Endothelial cell of umbilical vein (primary cell): ENCODE results near the gene SYTL1.

Source experiments
- FOS ChIP-seq: IDR thresholded peaks from 2 replicates; pipeline ENCODE4 v1.6.1; 2011; ENCODE audit warnings: mild to moderate bottlenecking, low read length, moderate library complexity, borderline replicate concordance; ENCODE audit not compliant: insufficient read depth
- TF ChIP-seq, protein P1 (sequence below), 2 donors: IDR thresholded peaks; 1 replicate in 1 of 2; 2 replicates in 1 of 2; pipeline ENCODE4 v1.5.1; 2011; ENCODE audit warnings: low read length in 2 of 2, mild to moderate bottlenecking in 2 of 2, moderate library complexity in 2 of 2, control low read depth in 1 of 2, inconsistent platforms in 1 of 2, low read depth in 1 of 2; ENCODE audit not compliant: insufficient read depth in 1 of 2; ENCODE audit errors: extremely low read depth in 1 of 2
- TF ChIP-seq, protein P2 (sequence below): IDR thresholded peaks from 2 replicates; pipeline ENCODE4 v1.6.1; 2011; ENCODE audit not compliant: insufficient read depth, insufficient read length

DNA sequence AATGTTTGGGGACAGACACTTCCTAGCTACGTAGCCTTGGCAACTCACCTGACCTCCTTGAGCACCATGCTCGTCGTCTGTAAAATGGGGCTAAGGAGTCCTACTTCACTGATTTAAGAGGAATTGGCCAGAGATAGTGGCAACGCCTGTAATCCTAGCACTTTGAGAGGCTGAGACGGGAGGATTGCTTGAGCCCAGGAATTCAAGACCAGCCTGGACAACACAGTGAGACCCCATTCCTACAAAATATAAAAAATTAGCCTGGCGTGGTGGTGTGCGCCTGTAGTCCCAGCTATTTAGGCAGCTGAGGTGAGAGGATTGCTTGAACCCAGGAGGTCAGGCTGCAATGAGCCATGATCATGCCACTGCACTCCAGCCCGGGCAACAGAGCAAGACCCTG lies 4.5 kb downstream of the SYTL1 start:
- TF ChIP-seq, protein P1, sequence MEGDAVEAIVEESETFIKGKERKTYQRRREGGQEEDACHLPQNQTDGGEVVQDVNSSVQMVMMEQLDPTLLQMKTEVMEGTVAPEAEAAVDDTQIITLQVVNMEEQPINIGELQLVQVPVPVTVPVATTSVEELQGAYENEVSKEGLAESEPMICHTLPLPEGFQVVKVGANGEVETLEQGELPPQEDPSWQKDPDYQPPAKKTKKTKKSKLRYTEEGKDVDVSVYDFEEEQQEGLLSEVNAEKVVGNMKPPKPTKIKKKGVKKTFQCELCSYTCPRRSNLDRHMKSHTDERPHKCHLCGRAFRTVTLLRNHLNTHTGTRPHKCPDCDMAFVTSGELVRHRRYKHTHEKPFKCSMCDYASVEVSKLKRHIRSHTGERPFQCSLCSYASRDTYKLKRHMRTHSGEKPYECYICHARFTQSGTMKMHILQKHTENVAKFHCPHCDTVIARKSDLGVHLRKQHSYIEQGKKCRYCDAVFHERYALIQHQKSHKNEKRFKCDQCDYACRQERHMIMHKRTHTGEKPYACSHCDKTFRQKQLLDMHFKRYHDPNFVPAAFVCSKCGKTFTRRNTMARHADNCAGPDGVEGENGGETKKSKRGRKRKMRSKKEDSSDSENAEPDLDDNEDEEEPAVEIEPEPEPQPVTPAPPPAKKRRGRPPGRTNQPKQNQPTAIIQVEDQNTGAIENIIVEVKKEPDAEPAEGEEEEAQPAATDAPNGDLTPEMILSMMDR (IDR thresholded peaks at IDR 0.05; ENCODE audit: extremely low read depth in 1 of 2, insufficient read depth in 1 of 2, low read depth in 1 of 2, low read length in 2 of 2), result no peak
- no peak for TF ChIP-seq FOS
- TF ChIP-seq, protein P2, sequence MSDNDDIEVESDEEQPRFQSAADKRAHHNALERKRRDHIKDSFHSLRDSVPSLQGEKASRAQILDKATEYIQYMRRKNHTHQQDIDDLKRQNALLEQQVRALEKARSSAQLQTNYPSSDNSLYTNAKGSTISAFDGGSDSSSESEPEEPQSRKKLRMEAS, result no peak
